ENCODE data around the gene UBE2V1.
A peak's percentile ranks its signal among the peaks of the same experiment; 100 is the strongest.
"Not testable (repeated sequence)": the region's sequence is repeated elsewhere in the genome, so short reads cannot be mapped to it uniquely, and the experiment has no call there.

UBE2V1 gene

DNA sequence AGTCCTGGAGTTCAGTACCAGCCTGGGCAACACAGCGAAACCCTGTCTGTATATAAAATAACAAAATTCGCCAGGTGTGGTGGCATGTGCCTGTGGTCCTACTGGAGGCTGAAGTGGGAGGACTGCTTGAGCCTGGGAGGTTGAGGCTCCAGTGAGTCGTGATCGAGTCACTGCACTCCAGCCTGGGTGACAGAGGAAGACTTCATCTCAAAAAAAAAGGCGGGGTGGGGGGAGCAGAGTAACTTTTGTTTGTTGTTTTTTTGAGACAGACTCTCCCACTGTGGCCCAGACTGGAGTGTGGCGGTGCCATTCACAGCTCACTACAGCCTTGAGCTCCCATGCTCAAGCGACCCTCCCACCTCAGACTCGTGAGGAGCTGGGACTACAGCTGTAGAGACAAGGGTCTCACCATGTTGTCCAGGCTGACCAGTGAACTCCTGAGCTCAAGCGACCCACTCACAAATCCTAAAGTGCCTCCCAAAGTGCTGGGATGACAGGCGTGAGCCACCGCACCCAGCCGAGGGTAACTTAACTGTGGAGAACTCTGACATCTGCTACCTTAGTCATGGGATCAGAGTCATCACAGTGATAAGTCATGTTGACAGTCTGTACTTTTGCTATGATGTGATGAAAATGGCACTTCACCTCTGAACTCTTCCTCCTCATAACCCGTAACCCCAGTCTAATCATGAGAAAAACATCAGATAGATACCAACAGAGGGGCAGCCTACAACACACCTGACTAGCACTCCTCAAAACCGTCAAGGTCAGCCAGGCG is 24.1 kb upstream of the UBE2V1 start:
- DNase-seq = no peak

DNA sequence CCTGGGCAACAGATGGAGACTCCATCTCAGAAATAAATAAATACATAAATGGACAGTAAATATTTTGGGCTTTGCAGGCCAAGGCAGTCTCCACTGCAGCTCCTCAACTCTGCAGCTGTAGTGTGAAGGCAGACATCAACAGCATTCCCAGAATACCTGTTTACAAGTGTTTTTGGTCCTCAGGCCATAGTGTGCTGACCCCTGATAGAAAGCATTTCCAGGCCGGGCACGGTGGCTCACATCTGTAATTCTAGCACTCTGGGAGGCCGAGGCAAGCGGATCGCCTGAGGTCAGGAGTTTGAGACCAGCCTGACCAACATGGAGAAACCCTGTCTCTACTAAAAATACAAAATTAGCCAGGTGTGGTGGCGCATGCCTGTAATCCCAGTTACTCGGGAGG is 22.2 kb upstream of the UBE2V1 start:
- DNase-seq = not testable (repeated sequence)

GRCh38 chr20:50133474-50134217 is 20.7 kb upstream of the UBE2V1 start:
- DNase-seq = no peak

- DNase-seq = no peak
Observed at GRCh38 chr20:50133041-50133440, 20.1 kb upstream of the UBE2V1 start.

- DNase-seq = no peak
Observed at GRCh38 chr20:50130995-50131394, 18.0 kb upstream of the UBE2V1 start.

- no peak for DNase-seq
Observed at GRCh38 chr20:50130356-50130723, 17.4 kb upstream of the UBE2V1 start.

- DNase-seq = no peak
Observed at GRCh38 chr20:50129662-50130355, 16.9 kb upstream of the UBE2V1 start.

DNA sequence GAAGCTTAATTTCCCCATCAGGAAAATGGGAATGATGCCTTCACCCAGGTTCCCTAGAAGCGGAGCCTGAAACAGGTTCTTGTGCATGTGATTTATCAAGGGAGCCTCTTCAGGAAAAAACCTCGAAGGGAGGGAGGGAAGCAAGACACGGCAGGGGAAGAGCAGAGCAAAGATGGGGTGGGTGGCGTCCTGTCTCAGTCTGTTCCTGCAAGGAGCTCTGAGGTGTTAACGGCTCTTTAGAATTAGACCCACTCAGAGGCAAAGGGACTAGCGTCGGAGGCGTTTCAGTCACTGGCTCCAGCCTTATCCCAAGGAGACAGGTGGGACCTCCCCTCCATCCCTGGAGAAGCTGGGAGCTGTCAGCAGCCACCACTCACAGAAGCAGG is 15.6 kb upstream of the UBE2V1 start:
- DNase-seq = no peak

DNA sequence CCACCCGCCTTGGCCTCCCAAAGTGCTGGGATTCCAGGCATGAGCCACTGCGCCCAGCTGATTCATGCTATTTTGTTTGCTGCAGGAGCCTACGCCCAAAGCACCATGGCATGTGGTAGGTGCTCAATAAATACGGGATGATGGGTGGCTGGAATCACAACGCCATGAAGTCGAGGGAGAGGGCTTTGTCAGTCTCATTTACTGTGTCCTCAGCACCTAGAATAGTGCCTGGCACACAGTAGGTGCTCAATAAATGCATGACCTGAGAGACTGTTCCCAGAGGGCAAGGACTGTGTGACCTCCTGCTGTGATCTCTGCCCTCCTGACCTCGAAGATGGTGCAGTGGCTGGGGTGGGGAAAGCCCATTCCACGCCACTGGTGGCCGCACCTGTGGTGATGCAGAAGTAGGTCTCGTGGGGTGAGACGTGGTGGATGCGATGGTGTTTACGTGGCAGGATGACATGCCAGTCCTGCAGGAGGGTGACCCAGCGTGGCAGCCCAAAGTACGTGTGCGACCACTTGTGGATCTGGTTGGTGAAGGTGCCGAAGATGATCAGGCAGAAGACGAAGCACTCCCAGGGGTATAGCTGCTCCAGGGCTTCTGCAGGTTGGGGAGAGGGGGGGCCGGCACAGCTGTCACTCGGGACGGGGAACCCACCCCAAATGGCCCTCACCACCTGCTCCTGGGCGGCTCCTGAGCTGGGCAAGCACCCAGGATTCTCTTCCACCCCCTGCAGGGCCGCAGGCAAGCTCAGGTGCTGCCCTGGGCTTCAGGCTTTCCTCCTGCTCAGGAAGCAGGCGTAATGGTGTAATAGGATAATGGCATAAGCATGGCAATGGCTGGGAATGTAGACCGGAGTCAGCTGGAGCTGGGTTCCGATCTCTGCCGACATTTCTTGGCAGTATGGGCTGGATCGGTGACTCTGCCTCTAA is 14.9 kb upstream of the UBE2V1 start:
- no peak for DNase-seq

DNA sequence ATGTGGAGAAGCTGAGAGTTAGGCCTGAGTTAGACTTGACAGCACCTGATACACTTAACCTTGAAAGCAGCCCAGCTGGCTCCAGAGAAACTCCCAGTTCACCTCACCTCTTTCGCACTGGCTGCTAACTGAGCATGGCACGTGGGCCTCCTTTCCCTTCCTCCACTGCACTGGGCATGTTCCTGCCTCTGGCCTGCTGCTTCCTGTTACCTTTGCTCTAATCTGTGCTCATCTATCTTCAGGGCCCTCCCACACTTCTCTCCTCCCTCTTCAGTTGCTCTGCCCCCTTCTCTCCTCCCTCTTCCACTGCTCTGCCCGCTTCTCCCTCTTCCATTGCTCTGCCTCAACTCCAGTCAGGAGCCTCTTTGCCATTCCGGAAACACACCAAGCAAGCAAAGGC is 13.7 kb upstream of the UBE2V1 start:
- no peak for DNase-seq

DNA sequence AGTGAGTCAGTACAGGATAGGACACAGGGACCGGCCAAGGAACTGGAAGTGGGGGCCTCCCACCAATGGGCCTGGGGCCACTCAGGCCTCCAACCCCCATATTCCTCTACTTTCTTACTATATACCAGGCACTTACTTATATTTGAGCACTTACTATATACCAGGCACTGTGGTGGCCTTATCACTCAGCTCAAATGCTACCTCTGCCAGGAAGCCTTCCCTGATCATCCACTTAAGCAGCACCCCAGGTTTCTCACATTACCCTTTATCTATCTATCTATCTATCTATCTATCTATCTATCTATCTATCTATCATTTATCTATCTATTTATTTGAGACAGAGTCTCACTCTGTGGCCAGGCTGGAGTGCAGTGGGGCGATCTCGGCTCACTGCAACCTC is 12.3 kb upstream of the UBE2V1 start:
- DNase-seq = no peak

GRCh38 chr20:50124496-50124895 is 11.5 kb upstream of the UBE2V1 start:
- DNase-seq = no peak

DNA sequence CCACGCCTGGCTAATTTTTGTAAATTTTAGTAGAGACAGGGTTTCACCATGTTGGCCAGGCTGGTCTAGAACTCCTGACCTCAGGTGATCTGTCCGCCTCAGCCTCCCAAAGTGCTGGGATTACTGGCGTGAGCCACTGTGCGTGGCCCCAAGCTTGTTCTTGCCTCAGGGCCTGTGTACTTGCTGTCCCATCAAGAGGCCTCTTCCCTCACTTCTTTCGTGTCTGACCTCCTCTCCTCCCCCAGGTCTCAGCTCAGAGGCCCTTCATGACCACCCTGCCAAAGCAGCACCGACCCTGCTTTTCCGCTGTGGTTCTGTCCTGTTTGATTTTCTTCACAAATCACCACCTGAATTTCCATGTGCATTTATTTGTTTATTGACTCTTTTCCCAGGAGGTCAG is 10.5 kb upstream of the UBE2V1 start:
- DNase-seq = no peak

DNA sequence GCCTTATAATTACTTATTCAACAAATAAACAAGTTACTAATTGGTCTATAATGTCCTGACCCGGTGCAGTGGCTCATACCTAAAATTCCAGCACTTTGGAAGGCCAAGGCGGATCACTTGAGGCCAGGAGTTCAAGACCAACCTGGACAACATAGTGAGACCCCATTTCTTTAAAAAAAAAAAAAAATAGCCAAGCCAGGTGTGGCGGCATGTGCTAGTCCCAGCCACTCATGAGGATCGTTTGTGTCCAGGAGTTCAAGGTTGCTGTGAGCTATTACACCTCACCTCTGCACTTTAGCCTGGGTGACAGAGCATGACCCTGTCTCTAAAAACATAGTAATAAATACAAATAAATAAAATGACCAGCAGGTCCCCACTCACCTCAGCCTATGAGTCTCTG is 9.8 kb upstream of the UBE2V1 start:
- no peak for DNase-seq

- DNase-seq = no peak
Observed at GRCh38 chr20:50121858-50122271, 8.9 kb upstream of the UBE2V1 start.

- peak; percentile 43 for DNase-seq
Observed at GRCh38 chr20:50120935-50121693, 8.2 kb upstream of the UBE2V1 start.

DNA sequence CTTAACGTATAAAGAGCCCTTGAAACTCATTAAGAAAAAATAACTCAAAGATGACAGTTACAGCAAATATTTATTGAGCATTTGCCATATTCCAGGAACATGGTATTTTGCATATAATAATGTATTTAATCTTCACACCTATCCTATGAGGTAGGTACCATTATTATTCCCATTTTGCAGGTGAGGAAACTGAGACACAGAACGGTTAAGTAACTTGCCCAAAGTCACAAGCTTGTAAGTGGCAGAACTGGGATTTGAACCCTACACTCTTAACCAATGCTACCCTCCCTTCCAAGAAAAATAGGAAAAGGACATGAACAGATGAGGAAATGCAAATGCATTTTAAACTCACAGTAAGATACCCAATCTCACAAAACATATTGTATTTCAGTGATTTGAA is 5.3 kb upstream of the UBE2V1 start:
- DNase-seq = no peak

DNA sequence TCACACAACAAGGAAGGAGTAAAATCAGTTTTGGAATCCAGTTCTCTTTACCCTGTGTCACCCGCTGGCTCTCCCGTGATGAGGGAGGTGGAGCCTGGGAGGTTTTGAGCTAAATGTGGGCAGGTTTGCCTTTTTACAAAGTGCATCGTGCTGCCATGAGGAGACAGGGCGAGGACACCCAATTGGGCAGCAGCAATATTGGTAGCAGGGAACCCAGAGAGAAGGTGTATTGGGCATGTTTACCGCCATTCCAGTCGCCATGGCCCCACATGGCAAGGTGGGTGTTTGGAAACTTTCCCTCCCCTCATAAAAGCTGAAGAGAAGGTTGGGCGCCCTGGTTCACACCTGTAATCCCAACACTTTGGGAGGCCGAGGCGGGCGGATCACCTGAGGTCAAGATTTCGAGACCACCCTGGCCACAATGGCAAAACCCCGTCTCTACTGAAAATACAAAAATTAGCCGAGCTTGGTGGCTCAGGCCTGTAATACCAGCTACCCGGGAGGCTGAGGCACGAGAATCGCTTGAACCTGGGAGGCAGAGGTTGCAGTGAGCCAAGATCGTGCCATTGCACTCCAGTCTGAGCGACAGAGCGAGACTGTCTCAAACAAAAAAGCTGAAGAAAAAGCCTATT is 3.5 kb upstream of the UBE2V1 start:
- no peak for DNase-seq

GRCh38 chr20:50115591-50116367 is 2.8 kb upstream of the UBE2V1 start:
- DNase-seq = peak; percentile 93

DNA sequence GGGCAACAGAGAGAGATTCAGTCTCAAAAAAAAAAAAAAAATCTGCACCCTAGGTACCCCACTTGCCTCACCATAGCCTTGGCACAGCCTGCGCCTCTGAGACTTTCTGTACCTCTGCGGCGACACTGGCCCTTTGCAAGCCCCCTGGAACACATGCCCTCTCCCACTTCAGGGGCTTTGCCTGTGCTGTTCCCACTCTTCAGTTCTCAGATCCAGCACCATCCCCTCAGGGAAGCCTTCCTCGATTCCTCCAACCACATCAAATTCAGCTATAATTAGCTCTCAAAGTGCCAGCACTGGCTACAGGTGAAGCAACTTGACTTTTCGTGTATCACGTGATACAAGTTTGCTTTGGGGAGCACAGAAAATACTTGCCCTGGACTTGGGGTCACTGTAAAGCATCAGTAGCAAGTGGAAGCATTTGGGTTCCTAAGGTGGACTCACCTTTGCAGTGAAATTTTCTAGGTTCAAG is 2.1 kb upstream of the UBE2V1 start:
- DNase-seq = no peak

Measured in MV-4-11 (cell line).